ENCODE data around the gene CDCP1.

DNA sequence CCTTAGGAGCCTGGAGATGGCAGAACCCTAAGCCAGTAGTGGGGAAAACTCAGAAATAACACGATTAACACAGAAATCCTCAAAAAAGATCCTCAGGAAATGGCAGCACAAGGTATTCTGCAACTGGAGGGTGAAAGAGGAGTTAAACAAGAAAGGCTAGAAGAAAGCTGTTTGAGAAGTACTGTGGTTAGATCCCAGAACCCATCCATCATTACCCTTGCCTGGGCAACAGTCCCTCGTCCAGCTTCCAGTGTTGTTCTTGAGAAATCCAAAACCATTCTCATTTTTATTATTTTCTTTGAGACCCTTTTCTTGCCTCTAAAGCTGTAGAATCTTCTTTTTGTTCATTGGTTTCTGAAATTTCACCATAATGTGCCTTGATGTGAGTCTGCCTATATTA is 2.7 kb upstream of the CDCP1 start:
- TF ChIP-seq, protein P1, sequence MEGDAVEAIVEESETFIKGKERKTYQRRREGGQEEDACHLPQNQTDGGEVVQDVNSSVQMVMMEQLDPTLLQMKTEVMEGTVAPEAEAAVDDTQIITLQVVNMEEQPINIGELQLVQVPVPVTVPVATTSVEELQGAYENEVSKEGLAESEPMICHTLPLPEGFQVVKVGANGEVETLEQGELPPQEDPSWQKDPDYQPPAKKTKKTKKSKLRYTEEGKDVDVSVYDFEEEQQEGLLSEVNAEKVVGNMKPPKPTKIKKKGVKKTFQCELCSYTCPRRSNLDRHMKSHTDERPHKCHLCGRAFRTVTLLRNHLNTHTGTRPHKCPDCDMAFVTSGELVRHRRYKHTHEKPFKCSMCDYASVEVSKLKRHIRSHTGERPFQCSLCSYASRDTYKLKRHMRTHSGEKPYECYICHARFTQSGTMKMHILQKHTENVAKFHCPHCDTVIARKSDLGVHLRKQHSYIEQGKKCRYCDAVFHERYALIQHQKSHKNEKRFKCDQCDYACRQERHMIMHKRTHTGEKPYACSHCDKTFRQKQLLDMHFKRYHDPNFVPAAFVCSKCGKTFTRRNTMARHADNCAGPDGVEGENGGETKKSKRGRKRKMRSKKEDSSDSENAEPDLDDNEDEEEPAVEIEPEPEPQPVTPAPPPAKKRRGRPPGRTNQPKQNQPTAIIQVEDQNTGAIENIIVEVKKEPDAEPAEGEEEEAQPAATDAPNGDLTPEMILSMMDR (IDR thresholded peaks at IDR 0.05) = no peak
- no peak for TF ChIP-seq POLR2A (IDR thresholded peaks at IDR 0.05)
